NK-92 (cell line): Measurements from ENCODE around the gene HNRNPA2B1.
"Not testable (repeated sequence)": the region's sequence is repeated elsewhere in the genome, so short reads cannot be mapped to it uniquely, and the experiment has no call there.

Experiments
- DNase-seq: peaks from one replicate; lab custom pipeline; 2025; ENCODE audit not compliant: unreplicated experiment; lab: John Stamatoyannopoulos, UW

Gene HNRNPA2B1

GRCh38 chr7:26166684-26167266 is 33.8 kb downstream of the HNRNPA2B1 start:
- no peak for DNase-seq

GRCh38 chr7:26165950-26166683 is 34.4 kb downstream of the HNRNPA2B1 start:
- no peak for DNase-seq

- not testable (repeated sequence) for DNase-seq
These were observed 36.7 kb downstream of the HNRNPA2B1 start for GRCh38 chr7:26163804-26164203.

- no peak for DNase-seq
These were observed 38.1 kb downstream of the HNRNPA2B1 start for GRCh38 chr7:26162431-26162830.

- no peak for DNase-seq
These were observed 39.6 kb downstream of the HNRNPA2B1 start for GRCh38 chr7:26160896-26161295.

- DNase-seq, result no peak
These were observed 41.3 kb downstream of the HNRNPA2B1 start for GRCh38 chr7:26159243-26159642.

- no peak for DNase-seq
These were observed 42.9 kb downstream of the HNRNPA2B1 start for GRCh38 chr7:26157520-26158105.

GRCh38 chr7:26156451-26157420 is 43.8 kb downstream of the HNRNPA2B1 start:
- DNase-seq, result no peak

- no peak for DNase-seq
These were observed 44.8 kb downstream of the HNRNPA2B1 start for GRCh38 chr7:26155531-26156375.

GRCh38 chr7:26153823-26154783 is 46.4 kb downstream of the HNRNPA2B1 start:
- DNase-seq, result no peak

- DNase-seq, result no peak
These were observed 47.2 kb downstream of the HNRNPA2B1 start for GRCh38 chr7:26153241-26153822.

GRCh38 chr7:26152782-26153240 is 47.7 kb downstream of the HNRNPA2B1 start:
- DNase-seq, result not testable (repeated sequence)

GRCh38 chr7:26151953-26152781 is 48.4 kb downstream of the HNRNPA2B1 start, which contains the start of gene NFE2L3:
NFE2L3 (plus strand) TSS chr7:26152198; CDS start chr7:26152499, 301 bp downstream.
- DNase-seq, result no peak

GRCh38 chr7:26151650-26151952 is 48.9 kb downstream of the HNRNPA2B1 start:
- no peak for DNase-seq

GRCh38 chr7:26151096-26151495 is 49.5 kb downstream of the HNRNPA2B1 start:
- DNase-seq, result no peak

GRCh38 chr7:26149391-26149977 is 51.1 kb downstream of the HNRNPA2B1 start:
- DNase-seq, result no peak

- not testable (repeated sequence) for DNase-seq
These were observed 52.2 kb downstream of the HNRNPA2B1 start for GRCh38 chr7:26148307-26148700.
